H9 (cell line): ENCODE results near the gene REEP3. TPM values are rescaled to one million over a fixed set of nuclear protein-coding genes. Genes with fewer than 3 reads are reported as not detected.
"Not testable (repeated sequence)": the region's sequence is repeated elsewhere in the genome, so short reads cannot be mapped to it uniquely, and the experiment has no call there.

Experiments
- DNase-seq: peaks from one replicate; pipeline ENCODE4 v3.0.0-alpha.2; 2017
- H2AFZ ChIP-seq: one replicate; pipeline ENCODE4 v1.6.1; 2013; ENCODE audit warnings: mild to moderate bottlenecking, low read length, control low read depth, moderate library complexity
- H2AK5ac ChIP-seq: 2 replicates; pipeline ENCODE4 v1.6.1; 2013; ENCODE audit warnings: low read length, control low read depth, mixed read lengths; ENCODE audit not compliant: insufficient read length
- H2BK120ac ChIP-seq: one replicate; pipeline ENCODE4 v1.6.1; 2013; ENCODE audit warnings: low read depth, mild to moderate bottlenecking, low read length, control low read depth, inconsistent platforms; ENCODE audit not compliant: poor library complexity, severe bottlenecking
- H2BK12ac ChIP-seq: 2 replicates; pipeline ENCODE4 v1.6.1; 2013; ENCODE audit warnings: low read length, control low read depth, mixed read lengths, low read depth; ENCODE audit not compliant: insufficient read length
- H2BK15ac ChIP-seq: 2 replicates; pipeline ENCODE4 v1.6.1; 2013; ENCODE audit warnings: low read depth, low read length, control low read depth
- H2BK20ac ChIP-seq: one replicate; pipeline ENCODE4 v1.6.1; 2013; ENCODE audit warnings: low read depth, mild to moderate bottlenecking, low read length, control low read depth, inconsistent platforms; ENCODE audit not compliant: poor library complexity, severe bottlenecking
- H2BK5ac ChIP-seq: 2 replicates; pipeline ENCODE4 v1.6.1; 2013; ENCODE audit warnings: low read length, control low read depth, mixed read lengths; ENCODE audit not compliant: insufficient read length
- H3K14ac ChIP-seq: 2 replicates; pipeline ENCODE4 v1.6.1; 2013; ENCODE audit warnings: low read length, control low read depth; ENCODE audit not compliant: insufficient read depth
- H3K18ac ChIP-seq: 2 replicates; pipeline ENCODE4 v1.6.1; 2013; ENCODE audit warnings: low read depth, mild to moderate bottlenecking, mixed read lengths, low read length, control low read depth; ENCODE audit not compliant: insufficient read length
- H3K23ac ChIP-seq: 2 replicates; pipeline ENCODE4 v1.6.1; 2013; ENCODE audit warnings: low read length, control low read depth, mixed read lengths, low read depth; ENCODE audit not compliant: insufficient read length
- H3K23me2 ChIP-seq: 2 replicates; pipeline ENCODE4 v1.6.1; 2013; ENCODE audit warnings: low read depth, mild to moderate bottlenecking, mixed read lengths, low read length, control low read depth; ENCODE audit not compliant: insufficient read length, poor library complexity, severe bottlenecking
- H3K27ac ChIP-seq: 2 replicates; pipeline ENCODE4 v1.5.1; 2013; ENCODE audit warnings: low read length, control low read depth, mixed read lengths, low read depth; ENCODE audit not compliant: insufficient read length
- H3K27me3 ChIP-seq: 2 replicates; pipeline ENCODE4 v1.6.1; 2013; ENCODE audit warnings: low read length, control low read depth, inconsistent platforms; ENCODE audit not compliant: insufficient read depth
- H3K4ac ChIP-seq: 2 replicates; pipeline ENCODE4 v1.6.1; 2013; ENCODE audit warnings: low read depth, mild to moderate bottlenecking, control low read depth, inconsistent platforms, low read length, moderate library complexity
- H3K4me1 ChIP-seq: 2 replicates; pipeline ENCODE4 v1.6.1; 2013; ENCODE audit warnings: low read length, control low read depth, inconsistent platforms; ENCODE audit not compliant: insufficient read depth
- H3K4me2 ChIP-seq: 2 replicates; pipeline ENCODE4 v1.6.1; 2013; ENCODE audit warnings: low read length, control low read depth, mixed read lengths; ENCODE audit not compliant: insufficient read length, insufficient read depth
- H3K56ac ChIP-seq: 2 replicates; pipeline ENCODE4 v1.6.1; 2013; ENCODE audit warnings: low read depth, mild to moderate bottlenecking, mixed read lengths, low read length, control low read depth; ENCODE audit not compliant: insufficient read length
- H3K79me1 ChIP-seq: 2 replicates; pipeline ENCODE4 v1.6.1; 2013; ENCODE audit warnings: low read depth, mild to moderate bottlenecking, moderate library complexity, low read length, control low read depth, inconsistent platforms; ENCODE audit not compliant: insufficient read depth, poor library complexity, severe bottlenecking
- H3K79me2 ChIP-seq: 2 replicates; pipeline ENCODE4 v1.6.1; 2013; ENCODE audit warnings: low read length, control low read depth, inconsistent platforms; ENCODE audit not compliant: insufficient read depth
- H3K9ac ChIP-seq: 2 replicates; pipeline ENCODE4 v1.6.1; 2013; ENCODE audit warnings: low read length, control low read depth, mixed read lengths; ENCODE audit not compliant: insufficient read length; ENCODE audit errors: extremely low read depth
- H3K9me3 ChIP-seq: one replicate; pipeline ENCODE4 v1.6.1; 2013; ENCODE audit warnings: low read depth, low read length, inconsistent platforms; ENCODE audit not compliant: control insufficient read depth
- H3T11ph ChIP-seq: one replicate; pipeline ENCODE4 v1.6.1; 2013; ENCODE audit warnings: mild to moderate bottlenecking, low read length, control low read depth, inconsistent platforms
- H4K20me1 ChIP-seq: one replicate; pipeline ENCODE4 v1.6.1; 2013; ENCODE audit not compliant: control insufficient read depth, insufficient read length, insufficient read depth
- H4K5ac ChIP-seq: 2 replicates; pipeline ENCODE4 v1.6.1; 2013; ENCODE audit warnings: low read depth, mild to moderate bottlenecking, mixed read lengths, low read length, control low read depth; ENCODE audit not compliant: insufficient read length
- H4K8ac ChIP-seq: replicated peaks from 2 replicates; pipeline ENCODE4 v1.6.1; 2013; ENCODE audit warnings: low read length, control low read depth, mixed read lengths, low read depth; ENCODE audit not compliant: insufficient read length
- H4K91ac ChIP-seq: 2 replicates; pipeline ENCODE4 v1.6.1; 2013; ENCODE audit warnings: low read depth, mild to moderate bottlenecking, moderate library complexity, mixed read lengths, low read length, control low read depth; ENCODE audit not compliant: insufficient read length
- H3K27ac Mint-ChIP-seq, 3 experiments: 2 replicates in 2 of 3; 3 replicates in 1 of 3; pipeline ENCODE4 v1.8.0; 2020 to 2021; ENCODE audit warnings: mixed read lengths in 3 of 3, mild to moderate bottlenecking in 1 of 3, moderate library complexity in 1 of 3
- H3K27me3 Mint-ChIP-seq: 2 replicates; pipeline ENCODE4 v1.8.0; 2021; ENCODE audit warnings: low read depth, mild to moderate bottlenecking, moderate library complexity, mixed read lengths
- H3K36me3 Mint-ChIP-seq, 3 experiments: 2 replicates in 2 of 3; 3 replicates in 1 of 3; pipeline ENCODE4 v1.8.0; 2020 to 2021; ENCODE audit warnings: low read depth in 3 of 3, mixed read lengths in 3 of 3; ENCODE audit not compliant: insufficient read depth in 1 of 3
- H3K4me1 Mint-ChIP-seq, 2 experiments: 2 replicates each; pipeline ENCODE4 v1.8.0; 2020; ENCODE audit warnings: mixed read lengths in 2 of 2
- H3K4me3 Mint-ChIP-seq, 2 experiments: 2 replicates in 1 of 2; 3 replicates in 1 of 2; pipeline ENCODE4 v1.8.0; 2020 to 2021; ENCODE audit warnings: mild to moderate bottlenecking in 2 of 2, mixed read lengths in 2 of 2, moderate library complexity in 1 of 2
- H3K9me3 Mint-ChIP-seq, 2 experiments: 2 replicates in 1 of 2; 3 replicates in 1 of 2; pipeline ENCODE4 v1.8.0; 2020; ENCODE audit warnings: mild to moderate bottlenecking in 2 of 2, mixed read lengths in 2 of 2, moderate library complexity in 1 of 2
- WGBS: extraction: QIAGEN DNeasy Blood & Tissue Kit; methylation state at CpG from one replicate; pipeline ENCODE4 v1.1.7; 2013; ENCODE audit warnings: missing lambda C conversion rate, low lambda C conversion rate, mixed read lengths; ENCODE audit not compliant: insufficient read length; ENCODE audit errors: extremely low coverage; 5-methylcytosine and 5-hydroxymethylcytosine counted together
- total RNA-seq: library from RNA; stranded (reverse); gene quantifications from 2 replicates; pipeline ENCODE4 v1.2.1, GENCODE V29; 2021
- TF ChIP-seq, protein P1 (sequence below): fragments of 200-600 bp; sonication (generic); conservative IDR thresholded peaks from 3 replicates; pipeline ENCODE4 v1.8.0; 2021; ENCODE audit warnings: antibody characterized with exemption, mild to moderate bottlenecking

The REEP3 gene
- total RNA-seq, 1 experiment from 2014 or later, result 21.4 TPM

- Histone ChIP-seq H4K5ac (no peak overlapping the region), H4K20me1 (no peaks in the 10 kb centered on the region), H3K27ac (no peak overlapping the region), H3K4ac (no peak overlapping the region), H2BK15ac (no peak overlapping the region), H3K9me3 (no peaks in the 10 kb centered on the region), H3K79me2 (no peaks in the 10 kb centered on the region; the same call in 1 of the 2 replicates), H3K27me3 (no peaks in the 10 kb centered on the region), H2AK5ac (no peak overlapping the region), H2AFZ (no peak overlapping the region), H3K14ac (no peak overlapping the region), H3K79me1 (peaks cover 6% of the 10 kb centered on the region), H2BK5ac (no peak overlapping the region), H3K4me2 (no peak overlapping the region), H3K4me1 (no peaks in the 10 kb centered on the region), H3K18ac (no peak overlapping the region), H4K91ac (no peak overlapping the region), H2BK20ac (no peak overlapping the region), H3T11ph (no peak overlapping the region), H2BK120ac (no peak overlapping the region), H3K56ac (no peak overlapping the region), H3K23me2 (no peaks in the 10 kb centered on the region), H3K9ac (no peak overlapping the region), H4K8ac (no peak overlapping the region), H3K23ac (no peak overlapping the region), H2BK12ac (no peak overlapping the region)
- no CpG with 5 or more reads among the region's 8 CpGs for WGBS
- TF ChIP-seq, protein P1, sequence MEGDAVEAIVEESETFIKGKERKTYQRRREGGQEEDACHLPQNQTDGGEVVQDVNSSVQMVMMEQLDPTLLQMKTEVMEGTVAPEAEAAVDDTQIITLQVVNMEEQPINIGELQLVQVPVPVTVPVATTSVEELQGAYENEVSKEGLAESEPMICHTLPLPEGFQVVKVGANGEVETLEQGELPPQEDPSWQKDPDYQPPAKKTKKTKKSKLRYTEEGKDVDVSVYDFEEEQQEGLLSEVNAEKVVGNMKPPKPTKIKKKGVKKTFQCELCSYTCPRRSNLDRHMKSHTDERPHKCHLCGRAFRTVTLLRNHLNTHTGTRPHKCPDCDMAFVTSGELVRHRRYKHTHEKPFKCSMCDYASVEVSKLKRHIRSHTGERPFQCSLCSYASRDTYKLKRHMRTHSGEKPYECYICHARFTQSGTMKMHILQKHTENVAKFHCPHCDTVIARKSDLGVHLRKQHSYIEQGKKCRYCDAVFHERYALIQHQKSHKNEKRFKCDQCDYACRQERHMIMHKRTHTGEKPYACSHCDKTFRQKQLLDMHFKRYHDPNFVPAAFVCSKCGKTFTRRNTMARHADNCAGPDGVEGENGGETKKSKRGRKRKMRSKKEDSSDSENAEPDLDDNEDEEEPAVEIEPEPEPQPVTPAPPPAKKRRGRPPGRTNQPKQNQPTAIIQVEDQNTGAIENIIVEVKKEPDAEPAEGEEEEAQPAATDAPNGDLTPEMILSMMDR, result no peak
- H3K4me3 Mint-ChIP-seq, result no peak overlapping the region
- H3K27ac Mint-ChIP-seq, result peak overlapping the region; percentile 7 to 90 (median 74); a peak in 6 of 7 replicates
- H3K4me1 Mint-ChIP-seq, result peaks cover 11 to 17% of the 10 kb centered on the region in 2 experiments
- H3K9me3 Mint-ChIP-seq, result peaks cover 8 to 9% of the 10 kb centered on the region in 2 experiments
- H3K27me3 Mint-ChIP-seq, result no peaks in the 10 kb centered on the region
- no peak for DNase-seq
- H3K36me3 Mint-ChIP-seq, result peaks cover 6 to 33% (median 23%) of the 10 kb centered on the region in 3 experiments; a peak in 6 of 7 replicates
These were observed 29.4 kb upstream of the REEP3 start for GRCh38 chr10:63491588-63492316.

DNA sequence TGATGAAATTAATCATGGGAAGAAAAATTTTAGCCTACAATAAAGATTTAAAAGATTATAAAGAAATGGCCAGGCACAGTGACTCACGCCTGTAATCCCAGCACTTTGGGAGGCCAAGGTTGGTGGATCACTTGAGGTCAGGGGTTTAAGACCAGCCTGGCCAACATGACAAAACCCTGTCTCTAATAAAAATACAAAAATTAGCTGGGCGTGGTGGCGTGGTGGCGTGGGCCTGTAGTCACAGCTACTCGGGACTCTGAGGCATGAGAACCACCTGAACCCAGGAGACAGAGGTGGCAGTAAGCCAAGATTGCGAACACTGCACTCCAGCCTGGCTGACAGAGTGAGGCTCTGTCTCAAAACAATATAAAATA, 28.9 kb upstream of the REEP3 start:
- H4K91ac ChIP-seq, H3K9me3 ChIP-seq, H3K27ac ChIP-seq, H3K79me1 ChIP-seq, H2BK20ac ChIP-seq, H2AK5ac ChIP-seq, H3K27me3 ChIP-seq, H3K9ac ChIP-seq, DNase-seq, H3K79me2 ChIP-seq, H3K27me3 Mint-ChIP-seq, H2BK5ac ChIP-seq, H3K23ac ChIP-seq, H4K20me1 ChIP-seq, H3K4ac ChIP-seq, H2AFZ ChIP-seq, H4K5ac ChIP-seq, H3K18ac ChIP-seq, H3K4me3 Mint-ChIP-seq, H3T11ph ChIP-seq, H2BK12ac ChIP-seq, H3K4me2 ChIP-seq, H2BK120ac ChIP-seq, H3K9me3 Mint-ChIP-seq, H3K56ac ChIP-seq, H3K14ac ChIP-seq, H3K4me1 ChIP-seq, H4K8ac ChIP-seq, H3K23me2 ChIP-seq, H2BK15ac ChIP-seq: not testable (repeated sequence)
- no CpG with 5 or more reads among the region's 6 CpGs for WGBS
- Mint-ChIP-seq H3K36me3 (peaks cover 6 to 33% (median 24%) of the 10 kb centered on the region in 3 experiments; a peak in 6 of 7 replicates), H3K4me1 (peaks cover 11 to 17% of the 10 kb centered on the region in 2 experiments), H3K27ac (peak overlapping the region in 2 of 3 experiments; percentile 74 to 90; a peak in 3 of 7 replicates)
